Heart left ventricle (tissue), 16 donors: ENCODE data around the gene USP53. TPM values are rescaled to one million over a fixed set of nuclear protein-coding genes. Genes with fewer than 3 reads are reported as not detected.

ENCODE experiments used
- ATAC-seq, 4 donors: fragments of 200-7000 bp; cut with Tn5 transposase; one replicate each; pipeline ENCODE4 v1.9.1; 2020 to 2022; ENCODE audit warnings: moderate library complexity in 4 of 4, mild to moderate bottlenecking in 3 of 4, moderate number of reproducible peaks in 1 of 4
- DNase-seq, 5 donors: peaks; one replicate each; pipeline ENCODE4 v3.0.0-alpha.2; 2020
- H3K27ac ChIP-seq, 12 donors: fragments of 200-600 bp; sonication (generic) in 4 of 12; one replicate each; pipeline versions ENCODE4 v1.5.0 to v1.8.0; 2016 to 2022; ENCODE audit warnings: mild to moderate bottlenecking in 2 of 12
- H3K27me3 ChIP-seq, 9 donors: fragments of 200-600 bp; sonication (generic) in 2 of 9; one replicate each; pipeline versions ENCODE4 v1.5.1 to v1.8.0; 2016 to 2022; ENCODE audit warnings: mild to moderate bottlenecking in 3 of 9
- H3K36me3 ChIP-seq, 9 donors: fragments of 200-600 bp; sonication (generic) in 2 of 9; one replicate each; pipeline versions ENCODE4 v1.5.0 to v1.8.0; 2018 to 2022; ENCODE audit warnings: mild to moderate bottlenecking in 2 of 9
- H3K4me1 ChIP-seq, 12 donors: fragments of 200-600 bp; sonication (generic) in 4 of 12; one replicate each; pipeline versions ENCODE4 v1.5.0 to v1.8.0; 2016 to 2022; ENCODE audit warnings: mild to moderate bottlenecking in 3 of 12
- H3K4me3 ChIP-seq, 12 donors: fragments of 200-600 bp; sonication (generic) in 4 of 12; one replicate each; pipeline versions ENCODE4 v1.5.0 to v1.8.0; 2017 to 2022; ENCODE audit warnings: mild to moderate bottlenecking in 9 of 12, moderate library complexity in 4 of 12
- H3K9me3 ChIP-seq, 12 donors: fragments of 200-600 bp; sonication (generic) in 4 of 12; one replicate each; pipeline versions ENCODE4 v1.5.0 to v1.8.0; 2016 to 2022; ENCODE audit warnings: mild to moderate bottlenecking in 1 of 12
- POLR2A ChIP-seq, 2 donors: fragments of 450-650 bp; IDR thresholded peaks; one replicate each; pipeline ENCODE4 v1.6.1; 2017; ENCODE audit warnings: antibody characterized with exemption in 2 of 2, mild to moderate bottlenecking in 2 of 2, moderate library complexity in 2 of 2
- whole genome bisulfite sequencing, 4 donors: extraction: QIAGEN DNeasy Blood & Tissue Kit in 2 of 4; methylation state at CpG; one replicate each; pipeline versions ENCODE4 v1.1.5 to v1.1.7; 2013 to 2018; 5-methylcytosine and 5-hydroxymethylcytosine counted together
- intact Hi-C, 10 donors: fragments of 100-400 bp; cut with DNase I; formaldehyde crosslinking; loops; one replicate each; pipeline versions ENCODE4 v1.11.1 to v1.14.2; 2022
- polyA plus RNA-seq, 2 donors: library from polyadenylated mRNA; stranded (reverse); fragments of 200-250 nt; gene quantifications; one replicate each; pipeline ENCODE4 v1.2.3, GENCODE V29; 2013
- total RNA-seq, 9 donors: library from RNA; depleted of rRNA in 2 of 9; stranded (reverse); fragments of >200 nt in 2 of 9; fragmentation: NEBNext Ultra II Directional in 3 of 9; extraction: Animal tissue kit (Norgen Biotek cat#: 25700) in 3 of 9; gene quantifications; one replicate each; pipeline versions ENCODE4 v1.1.0 to v1.2.4, GENCODE V29; 2016 to 2023
- TF ChIP-seq, protein P1 (sequence below), 12 donors: fragments of 200-600 bp; sonication (generic) in 4 of 12; IDR thresholded peaks; one replicate each; pipeline versions ENCODE4 v1.5.0 to v1.8.0; 2018 to 2022; ENCODE audit warnings: antibody characterized with exemption in 12 of 12, mild to moderate bottlenecking in 5 of 12
- donor health status: ischemic (EF 13 %, LVEDD 7.1; RV severe dilation, severe dysfunction).
- donor health status: healthy with polysubstance abuse.
- donor health status: DM: no; HTN: yes; CAD: no.
- donor health status: DM: no; HTN: no; CAD: no.
- donor health status: ischemic (EF 25% LVEDD 6.9; RV normal size, moderate dysfunction).
- donor health status: ischemic (EF 25% LVEDD 5.7; RV mildly dilated, moderate dysfunction).
- donor health status: healthy.
- donor health status: DM: yes; HTN: yes; CAD: no.
- donor health status: ischemic (EF 35%, LVEDD 5.7; RV mildly dilated, moderate dysfunction).
- donor health status: nonischemic (EF 11% LVEDD 7.7; RV severe dilation, severe dysfunction).
- donor health status: DM: yes; HTN: yes; CAD: no.
- donor health status: PGD.
- donor health status: ischemic (EF 29% LVEDD 5.4; RV normal size, mild dysfunction).
- donor health status: nonischemic (EF 23%, LVEDD 6.1; RV moderate dilation, normal function).

The USP53 gene
- total and polyA plus RNA-seq, 11 donors = 24.2 to 52.9 (median 43.7) TPM

DNA sequence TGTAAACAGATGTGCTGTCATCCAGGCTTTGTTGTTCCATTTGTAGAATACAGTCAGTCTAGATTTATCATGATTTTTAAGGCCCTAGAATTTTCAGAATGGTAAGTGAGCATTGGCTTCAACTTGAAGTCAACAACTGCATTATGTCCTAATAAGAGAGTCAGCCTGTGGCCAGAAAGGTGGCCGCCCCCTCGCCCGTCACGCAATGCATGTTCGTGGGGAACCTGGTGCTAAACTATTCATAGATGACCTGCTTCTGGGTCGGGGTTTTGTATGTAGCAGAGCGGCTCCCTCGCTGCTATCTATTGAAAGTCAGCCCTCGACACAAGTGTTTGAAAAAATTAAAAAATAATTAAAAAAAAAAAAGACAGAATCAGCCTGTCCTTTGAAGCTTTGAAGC lies 24.7 kb downstream of the USP53 start:
- no peak overlapping the region for H3K27ac ChIP-seq
- DNase-seq = no peak
- peaks cover 0 to 61% (median 23%) of the 10 kb centered on the region in 9 donors for H3K36me3 ChIP-seq
- TF ChIP-seq POLR2A (IDR thresholded peaks at IDR 0.05) = no peak
- TF ChIP-seq, protein P1, sequence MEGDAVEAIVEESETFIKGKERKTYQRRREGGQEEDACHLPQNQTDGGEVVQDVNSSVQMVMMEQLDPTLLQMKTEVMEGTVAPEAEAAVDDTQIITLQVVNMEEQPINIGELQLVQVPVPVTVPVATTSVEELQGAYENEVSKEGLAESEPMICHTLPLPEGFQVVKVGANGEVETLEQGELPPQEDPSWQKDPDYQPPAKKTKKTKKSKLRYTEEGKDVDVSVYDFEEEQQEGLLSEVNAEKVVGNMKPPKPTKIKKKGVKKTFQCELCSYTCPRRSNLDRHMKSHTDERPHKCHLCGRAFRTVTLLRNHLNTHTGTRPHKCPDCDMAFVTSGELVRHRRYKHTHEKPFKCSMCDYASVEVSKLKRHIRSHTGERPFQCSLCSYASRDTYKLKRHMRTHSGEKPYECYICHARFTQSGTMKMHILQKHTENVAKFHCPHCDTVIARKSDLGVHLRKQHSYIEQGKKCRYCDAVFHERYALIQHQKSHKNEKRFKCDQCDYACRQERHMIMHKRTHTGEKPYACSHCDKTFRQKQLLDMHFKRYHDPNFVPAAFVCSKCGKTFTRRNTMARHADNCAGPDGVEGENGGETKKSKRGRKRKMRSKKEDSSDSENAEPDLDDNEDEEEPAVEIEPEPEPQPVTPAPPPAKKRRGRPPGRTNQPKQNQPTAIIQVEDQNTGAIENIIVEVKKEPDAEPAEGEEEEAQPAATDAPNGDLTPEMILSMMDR (IDR thresholded peaks at IDR 0.05) = no peak
- H3K4me1 ChIP-seq = peaks cover 0 to 34% (median 13%) of the 10 kb centered on the region in 12 donors
- intact Hi-C loops = no loop called here
- H3K4me3 ChIP-seq = no peak overlapping the region
- no peaks in the 10 kb centered on the region for H3K27me3 ChIP-seq
- ATAC-seq = no peak
- H3K9me3 ChIP-seq = no peaks in the 10 kb centered on the region
- WGBS, 4 donors = 91 to 96% (median 94%) methylated on average over 9 of the region's 9 CpGs

DNA sequence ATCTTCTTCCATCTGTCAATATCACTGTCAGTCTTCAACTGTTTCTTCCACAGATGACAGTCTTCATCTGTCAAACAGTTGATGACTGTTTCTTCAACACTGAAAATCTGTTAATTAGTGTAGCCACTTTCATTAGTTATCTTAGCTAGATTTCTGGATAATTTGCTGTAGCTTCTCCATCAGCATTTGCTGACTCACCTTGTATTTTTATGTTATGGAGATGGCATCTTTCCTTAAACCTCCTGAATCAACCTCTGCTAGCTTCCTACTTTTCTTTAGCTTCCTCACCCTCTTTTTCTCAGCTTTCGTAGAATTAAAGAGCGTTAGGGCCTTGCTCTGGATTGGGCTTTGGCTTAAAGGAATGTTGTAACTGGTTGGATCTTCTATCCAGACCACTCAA lies 25.1 kb downstream of the USP53 start:
- H3K36me3 ChIP-seq = peaks cover 0 to 61% (median 23%) of the 10 kb centered on the region in 9 donors
- H3K4me1 ChIP-seq = peaks cover 0 to 33% (median 13%) of the 10 kb centered on the region in 12 donors
- ATAC-seq (no peak), DNase-seq (no peak)
- H3K9me3 ChIP-seq = no peaks in the 10 kb centered on the region
- no peak overlapping the region for H3K4me3 ChIP-seq
- no peak for TF ChIP-seq POLR2A (IDR thresholded peaks at IDR 0.05)
- TF ChIP-seq, protein P1 (IDR thresholded peaks at IDR 0.05) = no peak
- H3K27me3 ChIP-seq = no peaks in the 10 kb centered on the region
- 94 to 97% (median 96%) methylated on average over 2 of the region's 2 CpGs for WGBS, 4 donors
- no peak overlapping the region for H3K27ac ChIP-seq
- intact Hi-C loops = no loop called here

DNA sequence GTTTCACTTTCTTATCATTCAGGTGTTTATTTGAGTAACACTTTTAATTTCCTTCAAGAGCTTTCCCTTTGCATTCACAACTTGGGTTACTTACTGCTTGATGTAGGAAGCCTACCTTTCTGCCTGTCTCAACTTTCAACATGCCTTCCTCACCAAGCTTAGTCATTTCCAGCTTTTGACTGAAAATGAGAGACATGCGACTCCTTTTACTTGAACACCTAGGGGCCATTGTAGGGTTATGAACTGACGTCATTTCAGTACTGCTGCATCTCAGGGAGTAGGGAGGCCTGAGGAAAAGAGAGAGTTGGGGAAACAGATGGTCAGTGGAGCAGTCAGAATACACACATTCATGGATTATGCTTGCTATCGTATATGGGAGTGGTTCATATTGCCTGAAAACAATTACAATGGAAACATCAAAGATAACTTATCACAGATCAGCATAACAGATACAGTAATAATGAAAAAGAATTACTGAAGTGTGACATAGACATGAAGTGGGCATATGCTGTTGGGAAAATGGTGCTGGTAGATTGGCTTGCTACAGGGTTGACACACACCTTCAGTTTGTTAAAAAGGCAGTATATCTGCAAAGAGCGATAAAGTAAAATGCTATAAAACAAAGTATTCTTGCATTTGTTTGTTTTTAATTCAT lies 25.7 kb downstream of the USP53 start:
- DNase-seq (no peak), ATAC-seq (peak in 1 of 4 donors; percentile 51)
- 68 to 79% (median 79%) methylated on average over 4 of the region's 4 CpGs for WGBS, 4 donors
- Histone ChIP-seq H3K36me3 (peaks cover 0 to 61% (median 23%) of the 10 kb centered on the region in 9 donors), H3K27ac (no peak overlapping the region), H3K9me3 (no peaks in the 10 kb centered on the region), H3K4me3 (no peak overlapping the region), H3K27me3 (no peaks in the 10 kb centered on the region), H3K4me1 (peaks cover 0 to 28% (median 11%) of the 10 kb centered on the region in 12 donors)
- intact Hi-C loops = no loop called here
- no peak for TF ChIP-seq POLR2A (IDR thresholded peaks at IDR 0.05)
- TF ChIP-seq, protein P1 (IDR thresholded peaks at IDR 0.05) = no peak

DNA sequence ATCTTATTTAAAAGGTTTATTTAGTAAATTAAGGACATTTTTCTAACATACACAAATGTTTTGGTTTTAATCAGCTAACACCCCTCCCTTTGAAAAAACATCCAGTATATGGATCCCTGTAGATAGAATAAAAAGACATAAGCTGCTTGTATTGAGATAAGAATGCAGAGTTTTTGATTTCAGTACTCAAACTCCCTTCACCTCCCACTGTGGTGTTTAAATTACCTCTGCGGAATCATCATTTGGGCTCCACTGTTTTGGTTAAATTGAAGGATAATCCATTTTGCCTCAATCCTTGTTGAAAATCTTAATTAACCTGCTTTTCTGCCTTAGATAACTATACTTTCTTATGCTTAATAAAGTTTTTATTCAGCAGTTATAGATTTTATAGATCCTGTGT lies 27.6 kb downstream of the USP53 start:
- ATAC-seq (no peak), DNase-seq (no peak)
- Histone ChIP-seq H3K27me3 (no peaks in the 10 kb centered on the region), H3K27ac (no peak overlapping the region), H3K4me1 (peaks cover 0 to 27% (median 8%) of the 10 kb centered on the region in 12 donors), H3K36me3 (peaks cover 0 to 60% (median 23%) of the 10 kb centered on the region in 9 donors), H3K4me3 (no peak overlapping the region), H3K9me3 (no peaks in the 10 kb centered on the region)
- WGBS, 4 donors = 94 to 100% (median 97%) methylated on average over 1 of the region's 1 CpG
- intact Hi-C loops = loop anchor here in 1 of 10 donors (5.0 kb wide), 1 partner anchor 42 kb away; no protein-coding TSS in a partner anchor
- TF ChIP-seq, protein P1 (IDR thresholded peaks at IDR 0.05) = no peak
- no peak for TF ChIP-seq POLR2A (IDR thresholded peaks at IDR 0.05)
